Measurements from ENCODE around the gene ALPP.
"Not testable (repeated sequence)": the region's sequence is repeated elsewhere in the genome, so short reads cannot be mapped to it uniquely, and the experiment has no call there.

Gene ALPP

DNA sequence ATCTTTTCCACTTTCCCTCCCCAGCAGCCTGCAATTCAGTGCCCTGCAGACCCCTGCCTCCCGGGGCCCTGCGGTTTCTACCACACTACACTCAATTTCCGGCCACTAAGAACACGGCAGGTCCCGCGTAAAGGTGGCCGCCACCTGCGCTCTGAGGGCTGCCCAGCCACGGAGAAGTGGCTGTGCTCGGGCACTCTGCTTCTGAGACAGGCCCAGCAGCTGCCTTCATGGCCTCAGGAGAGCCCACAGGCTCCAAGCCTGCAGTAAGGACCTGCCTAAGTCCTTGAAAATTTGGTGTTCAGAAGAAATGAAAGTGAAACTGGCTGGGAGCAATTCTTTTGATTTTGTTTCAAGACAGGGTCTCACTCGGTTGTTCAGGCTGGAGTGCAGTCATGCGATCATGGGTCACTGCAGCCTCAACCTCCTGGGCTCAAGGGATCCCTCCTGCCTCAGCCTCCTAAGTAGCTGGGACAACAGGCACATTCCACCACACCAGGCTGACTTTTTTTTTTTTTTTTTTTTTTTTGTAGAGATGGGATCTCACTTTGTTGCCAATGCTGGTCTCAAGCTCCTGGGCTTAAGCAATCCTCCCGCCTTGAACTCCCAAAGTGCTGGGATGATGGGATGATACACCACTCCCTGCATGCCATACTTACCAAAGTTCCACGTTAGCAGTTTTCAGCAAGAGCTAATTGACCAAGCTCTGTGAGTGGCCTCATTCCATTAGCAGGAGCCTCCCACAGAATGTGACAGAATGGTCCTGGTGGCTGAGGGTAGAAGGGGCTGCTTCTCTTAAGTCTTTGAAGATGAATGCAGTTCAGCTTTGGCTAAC, 14.6 kb upstream of the ALPP start:
- DNase-seq (ENCODE audit: low read depth) = no peak

DNA sequence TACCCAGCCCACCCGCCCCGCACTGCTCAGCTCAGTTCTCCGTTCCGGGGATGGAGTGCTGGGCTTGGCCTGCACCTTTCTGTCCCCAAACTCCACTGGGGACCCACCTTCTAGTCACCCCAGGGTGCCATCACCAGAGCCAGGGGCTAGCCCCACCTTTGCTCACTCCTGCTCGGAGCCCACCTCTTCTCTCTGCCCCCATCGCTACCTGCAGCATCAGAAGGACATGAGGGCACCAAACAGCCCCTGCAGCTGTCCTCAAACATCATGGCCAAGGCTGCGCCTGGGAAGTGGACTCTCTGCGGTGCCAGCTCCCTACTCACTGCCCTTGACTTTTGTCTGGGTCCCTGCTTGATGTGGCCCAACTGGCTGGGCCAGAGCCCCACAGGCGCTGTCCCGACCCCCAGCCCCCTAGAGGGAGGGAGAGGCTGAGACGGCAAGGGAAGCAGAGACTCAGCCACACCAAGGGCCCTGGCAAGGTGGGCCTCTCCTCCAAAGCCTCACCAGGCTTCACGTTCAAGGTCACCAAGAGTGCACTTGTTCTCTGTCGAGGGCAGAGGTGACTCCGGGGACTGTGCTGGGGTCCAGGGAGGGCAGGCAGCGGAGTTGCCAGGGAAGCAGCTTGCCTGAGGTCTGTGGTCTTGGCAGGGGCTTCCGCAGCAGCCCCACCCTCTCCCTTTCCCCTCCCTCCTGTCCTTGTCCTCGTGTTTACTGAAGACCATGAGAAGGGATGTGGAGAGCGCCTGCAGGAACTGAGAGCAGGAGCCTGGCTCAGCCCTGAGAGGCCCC, 13.6 kb upstream of the ALPP start:
- DNase-seq (ENCODE audit: low read depth) = not testable (repeated sequence)

DNA sequence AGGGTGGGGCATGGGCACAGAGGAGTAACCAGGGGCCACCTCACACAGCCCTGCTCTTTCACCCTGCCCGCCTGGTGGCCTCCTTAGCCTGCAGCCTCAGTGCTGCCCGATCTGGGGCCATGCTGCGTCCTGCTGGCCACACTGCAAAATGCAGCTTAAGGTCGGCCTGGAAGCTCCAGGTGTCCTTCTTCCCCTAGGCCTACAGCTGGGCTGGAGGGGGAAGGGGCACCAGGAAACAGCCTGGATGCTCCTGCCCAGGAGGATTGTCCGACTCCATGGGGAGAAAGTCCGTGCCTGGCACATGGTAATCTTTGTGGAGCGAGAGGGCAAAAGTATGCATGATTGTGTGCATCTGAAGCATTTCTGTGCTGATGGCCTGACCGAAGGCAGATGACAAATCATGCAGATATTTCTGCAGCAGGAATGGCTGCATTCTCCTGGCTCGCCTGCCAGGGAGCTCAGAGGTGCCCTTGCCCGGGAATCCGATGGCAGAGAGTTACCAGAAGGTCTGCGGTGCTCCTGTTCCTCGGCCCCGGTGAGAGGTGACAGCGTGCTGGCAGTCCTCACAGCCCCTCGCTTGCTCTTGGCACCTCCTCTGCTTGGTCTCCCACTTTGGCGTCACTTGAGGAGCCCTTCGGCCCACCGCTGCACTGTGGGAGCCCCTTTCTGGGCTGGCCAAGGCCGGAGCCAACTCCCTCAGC, 12.8 kb upstream of the ALPP start:
- DNase-seq (ENCODE audit: low read depth) = no peak

DNA sequence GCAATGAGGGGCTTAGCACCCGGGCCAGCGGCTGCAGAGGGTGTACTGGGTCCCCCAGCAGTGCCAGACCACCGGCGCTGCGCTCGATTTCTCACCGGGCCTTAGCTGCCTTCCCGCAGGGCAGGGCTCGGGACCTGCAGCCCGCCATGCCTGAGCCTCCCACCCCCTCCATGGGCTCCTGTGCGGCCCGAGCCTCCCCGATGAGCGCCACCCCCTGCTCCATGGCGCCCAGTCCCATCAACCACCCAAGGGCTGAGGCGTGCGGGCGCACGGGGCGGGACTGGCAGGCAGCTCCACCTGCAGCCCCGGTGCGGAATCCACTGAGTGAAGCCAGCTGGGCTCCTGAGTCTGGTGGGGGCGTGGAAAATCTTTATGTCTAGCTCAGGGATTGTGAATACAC, 12.1 kb upstream of the ALPP start:
- DNase-seq (ENCODE audit: low read depth) = not testable (repeated sequence)

DNA sequence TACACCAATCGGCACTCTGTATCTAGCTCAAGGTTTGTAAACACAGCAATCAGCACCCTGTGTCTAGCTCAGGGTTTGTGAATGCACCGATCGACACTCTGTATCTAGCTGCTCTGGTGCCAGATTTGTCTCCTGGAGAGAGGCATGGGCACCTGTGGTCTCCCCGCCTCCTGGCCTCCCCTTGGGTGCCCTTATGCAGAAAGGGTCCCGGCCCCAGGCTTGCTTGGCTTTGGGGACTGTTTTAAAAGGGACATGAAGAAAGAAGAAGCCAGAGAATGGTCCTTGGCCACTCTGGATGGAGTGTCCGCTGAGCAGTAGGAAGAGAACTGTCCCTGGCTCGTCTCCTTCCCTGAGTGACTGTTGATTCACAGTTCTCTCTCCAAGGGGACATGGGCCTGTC, 11.5 kb upstream of the ALPP start:
- DNase-seq (ENCODE audit: low read depth) = no peak

DNA sequence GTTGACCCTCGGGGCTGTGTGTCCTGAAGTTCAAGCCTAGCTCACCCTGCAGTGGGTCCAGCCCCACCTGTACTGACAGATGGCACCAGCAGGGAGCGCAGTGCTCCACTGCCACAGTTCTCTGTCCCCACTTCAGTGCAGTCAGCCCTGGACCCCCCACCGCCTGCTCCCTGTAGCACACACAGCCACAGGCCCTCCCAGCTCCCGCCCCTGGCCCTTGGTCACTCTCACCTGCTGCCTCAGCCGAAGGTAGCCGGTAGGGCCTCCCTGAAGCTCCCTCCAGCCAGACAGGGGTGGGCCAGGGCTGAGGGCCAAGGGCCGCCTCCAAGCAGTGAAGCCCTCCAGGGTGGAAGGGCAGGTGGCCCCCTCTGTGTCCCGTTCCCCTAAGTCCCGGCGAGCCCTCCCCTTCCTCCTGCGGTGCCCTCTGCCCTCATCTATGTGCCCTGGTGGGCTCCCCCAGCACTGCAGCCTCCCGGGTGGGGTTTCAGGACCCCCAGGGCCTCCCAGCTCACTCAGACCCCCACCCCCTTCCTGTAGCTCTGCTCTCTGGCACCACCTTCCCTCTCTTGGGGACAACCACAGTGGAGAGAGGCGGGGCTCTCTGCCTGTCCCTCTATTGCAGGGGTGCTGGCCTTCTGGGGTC, 10.8 kb upstream of the ALPP start:
- no peak for DNase-seq (ENCODE audit: low read depth)

DNA sequence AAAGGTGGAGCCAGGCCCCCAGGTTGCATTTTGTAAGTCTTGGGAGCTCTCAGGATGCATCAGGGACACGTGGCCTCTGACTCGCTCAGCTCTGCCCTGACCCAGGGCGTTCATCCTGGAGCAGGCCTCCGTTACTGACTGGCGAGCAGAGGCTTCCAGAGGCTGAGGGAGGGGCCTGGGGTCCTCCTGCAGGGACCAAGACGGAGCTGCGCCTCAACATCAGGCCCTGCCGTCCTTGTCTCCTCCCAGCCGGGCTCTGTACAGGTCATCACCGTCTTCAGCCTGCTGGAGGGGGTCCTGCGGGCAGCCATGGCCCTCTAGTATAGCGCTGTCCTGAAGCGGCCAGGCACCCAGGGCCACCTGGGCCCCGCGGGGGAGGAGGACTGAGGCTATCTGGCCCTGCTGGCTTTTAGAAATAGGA, 10.2 kb upstream of the ALPP start:
- no peak for DNase-seq (ENCODE audit: low read depth)

DNA sequence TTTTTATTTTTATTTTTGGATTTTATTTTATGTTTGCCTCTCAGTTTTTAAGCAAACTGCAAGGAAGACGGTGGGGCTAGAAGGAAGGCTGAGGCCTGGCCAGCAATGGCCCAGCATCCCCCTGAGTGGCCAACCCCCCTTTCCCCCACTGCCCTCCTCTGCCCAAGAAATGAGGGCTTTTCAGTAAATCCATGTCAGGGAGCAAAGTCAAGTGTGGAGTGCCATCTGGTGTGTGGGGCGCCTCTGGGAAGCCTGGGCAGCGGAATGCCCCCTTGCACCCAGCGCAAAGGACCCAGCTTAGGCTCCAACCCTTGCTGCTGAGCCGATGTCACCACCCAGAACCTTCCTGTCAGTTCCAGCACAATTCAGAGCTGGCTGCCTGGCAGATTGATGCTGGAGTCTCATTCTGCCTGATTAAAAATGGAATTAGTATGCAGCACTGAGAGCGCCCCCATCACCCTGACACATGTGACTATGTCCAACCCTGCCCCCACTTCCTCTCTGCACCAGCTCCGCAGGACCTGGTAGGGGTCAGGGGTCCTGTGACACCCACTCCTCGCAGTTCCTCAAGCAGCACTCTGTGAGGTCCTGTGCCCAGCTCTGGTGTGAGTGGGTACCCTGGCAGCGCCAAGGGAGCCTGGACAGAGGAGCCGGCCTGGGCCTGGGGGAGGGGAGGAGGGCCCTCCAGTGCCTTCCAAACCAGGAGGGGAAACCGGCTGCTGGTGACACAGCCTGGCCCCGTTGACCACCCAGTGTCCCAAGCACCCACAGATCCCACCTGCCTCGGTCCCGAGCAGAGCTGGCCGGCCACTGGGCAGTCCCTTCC, 9.2 kb upstream of the ALPP start:
- DNase-seq (ENCODE audit: low read depth) = no peak

DNA sequence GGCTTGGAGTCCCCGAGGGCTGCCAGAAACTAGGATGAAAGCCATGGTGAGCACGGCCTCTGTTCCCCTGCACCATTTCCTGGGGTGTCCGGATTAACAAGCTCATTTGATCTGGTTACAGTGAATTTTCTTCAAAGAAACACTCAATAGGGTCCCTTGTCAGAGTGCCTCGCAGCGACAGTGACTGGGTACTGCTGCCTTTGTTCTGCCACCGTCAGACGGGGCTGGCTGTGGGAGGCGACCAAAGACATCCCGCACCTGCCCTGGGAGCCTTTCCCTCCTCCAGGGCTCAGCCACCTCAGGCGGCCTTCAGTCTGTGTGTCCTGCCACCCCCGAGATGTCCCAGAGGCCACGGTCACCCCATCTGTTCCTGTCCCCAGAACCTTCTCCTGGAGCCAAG, 8.5 kb upstream of the ALPP start:
- not testable (repeated sequence) for DNase-seq (ENCODE audit: low read depth)

DNA sequence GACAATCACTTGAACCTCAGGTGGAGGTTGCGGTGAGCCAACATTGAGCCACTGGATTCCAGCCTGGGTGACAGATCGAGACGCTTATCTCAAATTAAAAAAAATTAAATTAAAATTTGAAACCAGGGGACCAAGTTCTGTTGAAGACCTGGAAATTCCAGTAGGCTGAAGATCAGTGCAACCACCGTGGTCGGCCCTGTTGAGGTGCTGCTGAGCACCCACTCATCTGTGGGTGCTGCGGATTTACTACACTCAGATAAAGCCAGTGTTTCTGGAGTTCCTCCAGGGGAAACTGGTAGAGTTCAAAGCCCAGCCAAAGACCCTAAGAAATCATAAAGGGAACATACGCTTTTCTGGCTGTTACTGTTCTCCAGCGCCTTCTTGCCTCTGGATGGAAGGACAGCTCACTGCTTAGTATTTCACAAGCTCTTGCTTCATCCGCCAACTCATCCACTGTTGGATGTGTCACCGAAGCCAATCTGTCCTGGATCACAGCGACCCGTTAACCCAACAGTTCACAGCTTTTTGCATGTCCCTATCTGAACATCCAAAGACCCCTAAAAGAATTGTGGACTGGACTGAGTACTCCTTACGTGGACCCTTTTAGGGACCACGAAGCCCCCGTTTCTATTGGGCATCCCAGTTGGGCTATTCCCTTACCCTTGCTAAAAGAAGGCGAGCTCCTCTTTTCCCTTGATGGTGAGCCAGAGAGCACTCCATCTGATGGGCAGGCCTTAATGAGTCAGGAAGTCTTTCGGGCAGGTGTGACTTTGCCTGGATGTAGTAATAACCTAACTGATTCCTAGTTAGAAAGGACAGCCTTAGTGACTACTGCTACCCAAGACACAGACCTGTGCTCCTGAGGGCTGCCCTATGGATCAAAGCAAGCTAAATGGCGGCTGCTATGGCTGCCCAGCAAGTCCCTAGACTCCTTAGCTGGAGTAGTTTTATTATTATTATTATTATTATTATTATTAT, 6.0 kb upstream of the ALPP start:
- DNase-seq (ENCODE audit: low read depth) = no peak

DNA sequence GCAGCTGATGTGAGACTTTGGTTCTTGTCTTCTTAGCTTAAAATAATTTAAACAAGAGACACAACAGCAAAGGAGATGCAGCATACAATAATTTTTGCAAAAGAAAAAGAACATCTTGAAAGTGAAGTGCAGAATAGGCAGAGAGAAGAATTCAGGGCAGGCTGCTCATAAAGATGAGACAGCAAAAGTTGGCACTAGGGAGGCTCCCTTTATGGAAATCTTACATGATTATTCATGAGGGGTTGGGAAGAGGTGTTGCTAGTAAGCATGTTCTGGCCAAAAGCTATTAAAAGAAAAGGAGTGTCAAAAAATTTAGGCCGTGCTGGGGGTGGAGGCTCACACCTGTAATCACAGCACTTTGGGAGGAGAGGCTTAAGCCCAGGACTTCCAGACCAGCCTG, 4.2 kb upstream of the ALPP start:
- DNase-seq (ENCODE audit: low read depth) = no peak

DNA sequence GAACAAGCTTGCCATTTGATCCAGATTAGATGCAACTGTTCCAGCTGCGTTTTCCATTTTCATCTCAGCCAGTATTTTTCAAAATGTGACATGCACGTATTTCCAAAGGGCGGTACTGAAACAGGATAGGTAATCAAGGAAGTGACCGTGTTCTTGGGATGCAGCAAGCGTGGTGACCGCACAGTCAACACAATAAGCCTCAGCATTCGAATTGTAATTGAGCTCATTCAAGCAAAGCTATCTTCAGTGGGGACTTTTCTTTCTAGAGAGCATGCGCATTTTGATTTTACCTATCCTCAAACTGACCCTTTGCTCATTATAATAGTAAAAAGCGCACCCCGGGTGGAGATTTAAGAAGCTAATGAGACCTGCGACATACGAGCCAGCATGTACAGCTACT, 3.4 kb upstream of the ALPP start:
- no peak for DNase-seq (ENCODE audit: low read depth)

DNA sequence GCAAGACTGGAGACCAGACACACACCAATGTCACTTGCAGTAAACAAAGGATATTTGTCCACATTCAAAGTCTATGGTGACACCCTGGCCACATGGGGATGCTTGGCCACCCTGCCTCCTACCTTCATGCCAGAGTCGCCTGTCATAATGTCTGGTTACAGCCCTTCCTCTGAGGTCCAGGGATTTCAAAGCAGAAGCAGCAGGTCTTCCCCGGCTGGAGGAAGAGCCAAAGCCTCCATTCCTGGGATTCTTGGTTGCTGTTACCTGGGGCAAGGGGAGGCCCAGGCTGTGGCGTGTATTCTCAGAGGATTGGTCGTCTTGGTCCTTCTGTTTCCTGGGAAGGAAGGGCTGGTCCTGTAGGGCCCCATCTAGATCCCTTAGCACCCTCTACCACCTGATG, 2.3 kb upstream of the ALPP start:
- DNase-seq (ENCODE audit: low read depth) = no peak

DNA sequence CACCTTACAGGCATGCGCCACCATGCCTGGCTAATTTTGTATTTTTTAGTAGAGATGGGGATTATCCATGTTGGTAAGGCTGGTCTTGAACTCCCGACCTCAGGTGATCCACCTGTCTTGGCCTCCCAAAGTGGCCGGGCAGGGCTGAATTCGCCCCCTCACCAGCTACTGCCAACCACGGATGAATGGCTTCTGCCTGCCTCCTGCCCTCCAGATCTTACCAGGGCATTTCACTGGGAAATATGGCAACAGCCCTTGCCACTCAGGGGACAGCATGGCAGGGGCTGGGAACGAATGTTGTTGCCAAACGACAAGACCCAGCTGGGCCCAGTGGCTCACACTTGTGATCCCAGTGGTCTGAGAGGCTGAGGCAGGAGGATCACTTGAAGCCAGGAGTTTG, 1.8 kb upstream of the ALPP start:
- DNase-seq (ENCODE audit: low read depth) = no peak

DNA sequence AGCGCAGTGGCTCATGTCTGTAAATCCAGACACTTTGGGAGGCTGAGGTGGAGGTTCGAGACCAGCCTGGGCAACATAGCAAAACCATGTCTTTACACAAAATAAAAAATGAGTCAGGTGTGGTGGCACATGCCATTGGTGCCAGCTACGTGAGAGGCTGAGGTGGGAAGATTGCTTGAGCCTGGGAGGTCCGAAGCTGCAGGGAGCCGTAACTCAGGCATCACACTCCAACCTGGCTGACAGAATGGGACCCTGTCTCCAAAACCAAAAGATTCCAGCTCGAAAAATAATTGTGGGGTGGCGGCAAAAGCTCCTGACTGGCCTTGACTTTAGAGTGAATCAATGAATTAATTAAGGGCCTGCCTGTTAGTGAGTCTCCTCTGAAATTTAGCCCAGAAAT, 1.2 kb upstream of the ALPP start:
- no peak for DNase-seq (ENCODE audit: low read depth)

DNA sequence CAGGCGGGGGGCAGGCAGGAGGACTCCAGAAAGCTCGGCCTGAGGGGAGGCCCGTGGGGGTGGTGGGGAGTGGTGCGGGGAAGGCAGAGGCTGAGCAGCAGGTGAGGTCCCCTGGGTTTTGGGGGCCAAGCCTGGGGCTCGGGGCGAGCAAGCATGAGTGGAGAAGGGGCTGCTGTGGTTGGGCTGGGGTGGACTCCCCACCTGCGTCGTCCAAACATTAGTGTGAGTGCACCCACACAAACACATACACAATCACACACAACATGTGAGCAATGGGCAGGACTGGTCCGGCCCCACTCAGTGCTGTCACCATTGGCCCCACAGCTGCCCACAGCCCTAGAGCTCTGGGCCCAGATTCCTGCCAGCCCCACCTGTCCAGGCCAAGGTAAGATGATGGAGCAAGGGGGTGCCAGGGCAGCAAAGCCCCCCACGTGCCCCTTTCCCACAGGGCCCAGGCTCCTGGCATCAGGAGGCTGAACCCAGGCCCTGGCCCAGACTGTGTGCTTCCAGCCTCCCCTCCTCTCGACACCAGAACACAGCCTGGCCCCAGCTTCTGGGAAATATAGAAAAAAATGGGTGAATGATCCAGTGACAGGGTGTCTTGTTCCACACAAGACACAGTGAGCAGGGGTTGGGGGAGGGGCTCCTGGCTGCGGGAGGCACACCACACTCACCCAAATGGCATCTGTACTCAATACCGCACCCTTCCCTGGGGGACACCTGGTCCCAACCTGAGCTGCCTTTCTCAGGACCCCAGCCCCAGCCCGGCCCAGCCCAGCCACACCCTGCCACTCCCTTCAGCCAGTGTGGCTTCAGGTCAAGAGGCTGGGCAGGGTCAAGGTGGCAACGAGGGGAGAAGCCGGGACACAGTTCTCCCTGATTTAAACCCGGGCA, 463 bp upstream of the ALPP start:
- no peak for DNase-seq (ENCODE audit: low read depth)

DNA sequence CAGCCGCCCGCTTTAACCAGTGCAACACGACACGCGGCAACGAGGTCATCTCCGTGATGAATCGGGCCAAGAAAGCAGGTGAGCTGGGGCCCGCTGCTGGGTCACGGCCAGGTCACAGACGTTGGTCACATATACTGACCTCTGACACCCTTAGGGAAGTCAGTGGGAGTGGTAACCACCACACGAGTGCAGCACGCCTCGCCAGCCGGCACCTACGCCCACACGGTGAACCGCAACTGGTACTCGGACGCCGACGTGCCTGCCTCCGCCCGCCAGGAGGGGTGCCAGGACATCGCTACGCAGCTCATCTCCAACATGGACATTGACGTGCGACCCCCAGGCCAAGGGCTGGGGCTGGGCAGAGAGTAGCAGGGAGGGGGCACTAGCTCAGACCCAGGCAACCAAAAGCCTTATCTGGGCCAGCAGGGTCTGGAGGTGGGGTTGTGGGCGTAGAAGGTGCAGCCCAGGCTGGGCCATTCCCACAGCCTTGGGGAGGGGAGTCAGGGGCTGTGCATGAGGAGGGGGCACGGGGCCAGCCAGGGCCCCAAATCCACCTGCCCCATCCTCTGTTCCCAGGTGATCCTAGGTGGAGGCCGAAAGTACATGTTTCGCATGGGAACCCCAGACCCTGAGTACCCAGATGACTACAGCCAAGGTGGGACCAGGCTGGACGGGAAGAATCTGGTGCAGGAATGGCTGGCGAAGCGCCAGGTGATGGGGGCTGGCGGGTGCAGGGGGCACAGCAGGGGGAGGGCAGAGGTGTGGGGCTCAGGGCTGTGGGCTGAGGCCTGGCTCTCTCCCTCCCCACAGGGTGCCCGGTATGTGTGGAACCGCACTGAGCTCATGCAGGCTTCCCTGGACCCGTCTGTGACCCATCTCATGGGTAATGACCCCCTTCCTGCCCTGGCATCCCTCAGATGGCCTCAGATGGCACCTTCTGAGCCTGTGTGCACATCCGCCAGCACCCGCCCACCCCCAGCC, 1.3 kb downstream of the ALPP start:
- DNase-seq (ENCODE audit: low read depth) = not testable (repeated sequence)

Data from stimulated activated CD8-positive, alpha-beta memory T cell treated with anti-CD3 and anti-CD28 coated beads, Interleukin-15, amount 100 ng/mL, for 24 hours (primary cell).